Activated T-helper 17 cell treated with anti-CD3 and anti-CD28 coated beads, Interleukin-2, amount 50 U/mL, for 72 hours (primary cell): ENCODE measurements around the gene MEMO1. TPM values are rescaled to one million over a fixed set of nuclear protein-coding genes. Genes with fewer than 3 reads are reported as not detected.
"Not testable (repeated sequence)": the region's sequence is repeated elsewhere in the genome, so short reads cannot be mapped to it uniquely, and the experiment has no call there.

Experiments used
- ATAC-seq: fragments of 150-1000 bp; cut with Tn5 transposase; replicated peaks from 2 replicates; pipeline ENCODE4 v1.10.0; 2021; ENCODE audit warnings: mild to moderate bottlenecking, moderate library complexity
- H3K27ac Mint-ChIP-seq: one replicate; pipeline ENCODE4 v1.8.0; 2022; ENCODE audit warnings: mixed read lengths
- H3K27me3 Mint-ChIP-seq: one replicate; pipeline ENCODE4 v1.8.0; 2022; ENCODE audit warnings: mixed read lengths
- H3K36me3 Mint-ChIP-seq: one replicate; pipeline ENCODE4 v1.8.0; 2022; ENCODE audit warnings: low read depth, mild to moderate bottlenecking, mixed read lengths
- H3K4me1 Mint-ChIP-seq: one replicate; pipeline ENCODE4 v1.8.0; 2022; ENCODE audit warnings: mixed read lengths
- H3K4me3 Mint-ChIP-seq: one replicate; pipeline ENCODE4 v1.8.0; 2022; ENCODE audit warnings: mild to moderate bottlenecking, mixed read lengths
- H3K9me3 Mint-ChIP-seq: one replicate; pipeline ENCODE4 v1.8.0; 2022; ENCODE audit warnings: mixed read lengths
- total RNA-seq, 2 donors: library from RNA; stranded (reverse); gene quantifications; one replicate each; pipeline ENCODE4 v1.2.3, GENCODE V29; 2022

Gene MEMO1
- total RNA-seq, 2 donors from 2014 or later: 44.8 to 74.1 TPM

- Mint-ChIP-seq H3K27ac (no peak overlapping the region), H3K9me3 (no peaks in the 10 kb centered on the region), H3K36me3 (peaks cover 37% of the 10 kb centered on the region), H3K4me1 (no peaks in the 10 kb centered on the region), H3K27me3 (no peaks in the 10 kb centered on the region), H3K4me3 (no peak overlapping the region)
- no peak for ATAC-seq
These were observed 121.8 kb downstream of the MEMO1 start for GRCh38 chr2:31889044-31889443.

DNA sequence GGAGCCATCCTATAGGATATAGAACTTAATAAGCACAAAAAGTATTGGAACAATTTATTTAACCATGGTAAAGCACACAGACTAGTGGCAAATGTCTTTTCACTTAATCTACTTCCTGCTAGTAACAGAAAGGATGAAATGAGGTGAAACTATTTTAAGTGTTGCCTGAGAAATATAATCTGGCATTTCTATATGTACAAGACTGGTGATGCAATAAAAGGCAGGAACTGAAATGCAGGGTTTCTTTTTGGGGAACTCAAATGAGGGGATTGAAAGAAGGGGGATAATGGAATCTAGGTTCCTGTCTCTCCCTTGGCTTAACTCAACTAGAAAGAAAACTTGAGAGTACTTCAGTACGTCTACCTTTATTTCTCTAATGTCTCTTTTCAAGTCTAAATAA lies 122.3 kb downstream of the MEMO1 start:
- no peak overlapping the region for H3K4me3 Mint-ChIP-seq
- no peak overlapping the region for H3K27ac Mint-ChIP-seq
- no peaks in the 10 kb centered on the region for H3K4me1 Mint-ChIP-seq
- ATAC-seq: no peak
- no peaks in the 10 kb centered on the region for H3K27me3 Mint-ChIP-seq
- H3K9me3 Mint-ChIP-seq: no peaks in the 10 kb centered on the region
- peaks cover 32% of the 10 kb centered on the region for H3K36me3 Mint-ChIP-seq

DNA sequence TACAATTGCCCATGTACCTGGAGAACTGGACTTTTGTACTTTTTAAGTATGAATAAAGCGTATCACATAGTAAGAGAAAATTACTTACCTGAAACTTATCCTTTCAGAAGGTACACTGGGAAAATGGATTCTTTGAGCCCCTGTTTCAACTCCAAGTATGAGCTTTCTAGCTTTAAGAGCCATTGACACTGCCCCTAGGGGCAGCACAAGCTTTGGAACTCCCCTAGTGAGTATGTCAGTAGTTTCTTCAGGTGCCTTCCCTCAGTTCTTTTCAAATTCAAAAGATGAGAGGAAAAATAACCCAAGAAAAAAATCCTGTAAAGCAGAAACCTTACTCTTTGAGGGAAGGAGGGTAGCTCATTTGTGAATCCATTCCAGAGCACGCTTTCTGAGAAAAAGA lies 124.1 kb downstream of the MEMO1 start:
- Mint-ChIP-seq H3K36me3 (peaks cover 24% of the 10 kb centered on the region), H3K4me1 (no peaks in the 10 kb centered on the region), H3K27ac (no peak overlapping the region), H3K4me3 (no peak overlapping the region), H3K27me3 (no peaks in the 10 kb centered on the region), H3K9me3 (no peaks in the 10 kb centered on the region)
- ATAC-seq: no peak

GRCh38 chr2:31877008-31877407 lies 133.8 kb downstream of the MEMO1 start:
- Mint-ChIP-seq H3K9me3 (no peaks in the 10 kb centered on the region), H3K36me3 (peaks cover 29% of the 10 kb centered on the region), H3K27me3 (no peaks in the 10 kb centered on the region), H3K4me1 (no peaks in the 10 kb centered on the region), H3K4me3 (no peak overlapping the region), H3K27ac (no peak overlapping the region)
- no peak for ATAC-seq

- Mint-ChIP-seq H3K9me3 (no peaks in the 10 kb centered on the region), H3K4me1 (no peaks in the 10 kb centered on the region), H3K27me3 (no peaks in the 10 kb centered on the region), H3K4me3 (no peak overlapping the region), H3K36me3 (peaks cover 21% of the 10 kb centered on the region), H3K27ac (no peak overlapping the region)
- no peak for ATAC-seq
These were observed 136.7 kb downstream of the MEMO1 start for GRCh38 chr2:31874071-31874470.

- no peak overlapping the region for H3K4me3 Mint-ChIP-seq
- no peak overlapping the region for H3K27ac Mint-ChIP-seq
- H3K4me1 Mint-ChIP-seq: no peaks in the 10 kb centered on the region
- no peak for ATAC-seq
- no peaks in the 10 kb centered on the region for H3K27me3 Mint-ChIP-seq
- no peaks in the 10 kb centered on the region for H3K9me3 Mint-ChIP-seq
- peaks cover 38% of the 10 kb centered on the region for H3K36me3 Mint-ChIP-seq
These were observed 145.6 kb downstream of the MEMO1 start for GRCh38 chr2:31865215-31865614.

DNA sequence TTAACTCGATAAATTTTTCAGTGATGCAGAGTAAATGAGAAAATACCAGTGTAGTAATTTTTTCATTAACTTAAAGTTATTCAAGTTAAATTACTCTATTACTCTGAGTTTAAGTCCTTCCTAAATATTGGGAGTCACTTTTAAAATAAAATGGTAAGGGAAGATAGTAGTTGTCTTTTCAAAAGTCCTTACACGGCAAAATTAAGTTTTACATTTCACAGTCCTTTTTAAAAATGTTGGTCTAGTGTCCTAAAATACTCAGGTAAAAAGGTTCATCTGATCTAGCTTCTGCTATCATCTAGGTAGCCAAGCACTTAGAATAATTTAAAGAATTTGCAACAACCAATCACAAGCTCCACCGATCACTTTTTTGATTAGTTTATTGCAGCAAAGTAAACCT lies 146.9 kb downstream of the MEMO1 start:
- H3K36me3 Mint-ChIP-seq: peaks cover 29% of the 10 kb centered on the region
- ATAC-seq: no peak

GRCh38 chr2:31863015-31863656 lies 147.7 kb downstream of the MEMO1 start:
- H3K4me3 Mint-ChIP-seq, ATAC-seq, H3K27me3 Mint-ChIP-seq, H3K4me1 Mint-ChIP-seq, H3K9me3 Mint-ChIP-seq, H3K27ac Mint-ChIP-seq: not testable (repeated sequence)
- peaks cover 25% of the 10 kb centered on the region for H3K36me3 Mint-ChIP-seq

More for the DNA sequence above, 146.9 kb downstream of the MEMO1 start:
- H3K9me3 Mint-ChIP-seq: no peaks in the 10 kb centered on the region
- H3K27ac Mint-ChIP-seq: no peak overlapping the region
- no peaks in the 10 kb centered on the region for H3K4me1 Mint-ChIP-seq
- no peaks in the 10 kb centered on the region for H3K27me3 Mint-ChIP-seq
- no peak overlapping the region for H3K4me3 Mint-ChIP-seq

DNA sequence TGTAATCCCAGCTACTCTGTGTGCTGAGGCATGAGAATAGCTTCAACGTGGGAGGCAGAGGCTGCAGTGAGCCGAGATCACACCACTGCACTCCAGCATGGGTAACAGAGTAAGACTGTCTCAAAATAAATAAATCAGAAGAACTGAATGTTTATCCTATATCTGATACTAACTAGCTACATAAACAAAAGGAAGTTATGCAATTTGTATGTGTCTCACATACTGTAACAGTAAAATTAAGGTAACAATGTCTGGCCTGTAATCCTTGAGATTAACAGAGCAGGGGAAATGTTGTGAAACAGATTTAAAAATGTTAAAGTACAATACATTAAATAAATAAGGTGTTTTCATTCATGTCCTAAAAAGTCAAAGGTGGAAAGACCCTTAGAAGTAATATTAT lies 150.8 kb downstream of the MEMO1 start:
- Mint-ChIP-seq H3K4me3 (no peak overlapping the region), H3K9me3 (no peaks in the 10 kb centered on the region), H3K4me1 (no peaks in the 10 kb centered on the region), H3K36me3 (peaks cover 13% of the 10 kb centered on the region), H3K27me3 (no peaks in the 10 kb centered on the region), H3K27ac (no peak overlapping the region)
- ATAC-seq: no peak

DNA sequence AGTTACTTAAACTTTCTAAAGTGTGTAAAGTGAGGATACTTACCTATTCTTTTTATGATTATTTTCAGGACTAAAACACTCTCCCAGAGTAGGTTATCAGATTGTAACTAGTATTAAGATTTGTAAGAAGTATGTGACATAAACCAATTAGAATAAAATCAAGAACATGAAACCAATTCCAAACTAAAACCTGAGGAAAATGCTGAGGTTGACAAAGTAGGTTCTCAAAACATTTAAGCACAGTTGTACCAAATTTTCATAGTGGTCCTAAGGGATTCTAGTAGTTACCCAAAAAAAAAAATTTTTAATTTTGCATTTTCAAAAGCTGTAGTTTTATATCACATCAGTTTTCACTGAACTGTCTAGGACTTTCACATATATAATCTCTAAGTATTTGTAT lies 157.3 kb downstream of the MEMO1 start:
- Mint-ChIP-seq H3K27me3 (no peaks in the 10 kb centered on the region), H3K4me3 (no peak overlapping the region), H3K36me3 (peaks cover 11% of the 10 kb centered on the region), H3K27ac (no peak overlapping the region), H3K9me3 (no peaks in the 10 kb centered on the region), H3K4me1 (no peaks in the 10 kb centered on the region)
- ATAC-seq: no peak

- not testable (repeated sequence) for ATAC-seq, H3K27ac Mint-ChIP-seq, H3K27me3 Mint-ChIP-seq, H3K36me3 Mint-ChIP-seq, H3K4me3 Mint-ChIP-seq, H3K9me3 Mint-ChIP-seq, H3K4me1 Mint-ChIP-seq
These were observed 168.7 kb downstream of the MEMO1 start for GRCh38 chr2:31842150-31842549.

DNA sequence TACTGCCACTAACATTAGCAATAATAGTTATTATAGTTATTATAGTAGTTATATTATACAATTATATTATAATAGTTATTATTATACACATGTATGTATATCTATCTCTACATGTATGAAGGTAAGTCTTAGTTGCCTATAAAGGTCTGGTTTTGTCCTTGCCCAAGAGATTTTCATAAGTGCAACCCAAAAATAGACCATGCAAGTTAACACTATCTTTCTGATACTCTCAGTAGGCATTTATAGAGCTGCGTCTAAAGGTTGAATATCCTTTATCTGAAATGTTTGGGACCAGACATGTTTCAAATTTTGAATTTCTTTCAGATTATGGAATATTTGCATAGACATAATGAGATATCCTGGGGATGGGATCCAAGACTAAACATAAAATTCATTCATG lies 175.4 kb downstream of the MEMO1 start:
- no peak overlapping the region for H3K4me3 Mint-ChIP-seq
- H3K36me3 Mint-ChIP-seq: no peaks in the 10 kb centered on the region
- peaks cover 3% of the 10 kb centered on the region for H3K27me3 Mint-ChIP-seq
- H3K27ac Mint-ChIP-seq: no peak overlapping the region
- H3K9me3 Mint-ChIP-seq: peaks cover 7% of the 10 kb centered on the region
- ATAC-seq: no peak
- H3K4me1 Mint-ChIP-seq: no peaks in the 10 kb centered on the region

GRCh38 chr2:31832363-31832762 lies 178.4 kb downstream of the MEMO1 start:
- no peak for ATAC-seq
- H3K4me3 Mint-ChIP-seq: no peak overlapping the region
- no peaks in the 10 kb centered on the region for H3K4me1 Mint-ChIP-seq
- peaks cover 15% of the 10 kb centered on the region for H3K27me3 Mint-ChIP-seq
- no peaks in the 10 kb centered on the region for H3K36me3 Mint-ChIP-seq
- H3K9me3 Mint-ChIP-seq: peaks cover 22% of the 10 kb centered on the region
- H3K27ac Mint-ChIP-seq: no peak overlapping the region

DNA sequence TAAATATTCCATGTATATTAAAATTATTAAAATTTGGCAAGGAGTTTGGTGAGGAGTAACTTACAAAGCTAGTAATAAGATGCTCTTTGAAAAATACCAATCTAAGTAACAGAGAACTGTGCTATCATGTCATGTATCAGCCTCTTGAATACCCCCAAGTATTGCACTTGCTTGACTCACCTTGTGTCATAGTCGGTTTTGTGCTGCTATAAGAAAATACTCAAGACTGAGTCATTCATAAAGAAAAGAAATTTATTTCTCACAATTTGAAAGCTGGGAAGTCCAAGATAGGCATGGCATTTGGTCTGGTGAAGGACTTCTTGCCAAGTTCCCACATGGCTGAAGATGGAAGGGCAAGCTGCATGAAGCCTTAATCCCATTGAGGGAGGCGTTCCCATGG lies 179.2 kb downstream of the MEMO1 start:
- no peak overlapping the region for H3K27ac Mint-ChIP-seq
- no peaks in the 10 kb centered on the region for H3K4me1 Mint-ChIP-seq
- H3K9me3 Mint-ChIP-seq: peaks cover 23% of the 10 kb centered on the region
- ATAC-seq: no peak
- no peak overlapping the region for H3K4me3 Mint-ChIP-seq
- H3K27me3 Mint-ChIP-seq: peaks cover 15% of the 10 kb centered on the region
- H3K36me3 Mint-ChIP-seq: no peaks in the 10 kb centered on the region

DNA sequence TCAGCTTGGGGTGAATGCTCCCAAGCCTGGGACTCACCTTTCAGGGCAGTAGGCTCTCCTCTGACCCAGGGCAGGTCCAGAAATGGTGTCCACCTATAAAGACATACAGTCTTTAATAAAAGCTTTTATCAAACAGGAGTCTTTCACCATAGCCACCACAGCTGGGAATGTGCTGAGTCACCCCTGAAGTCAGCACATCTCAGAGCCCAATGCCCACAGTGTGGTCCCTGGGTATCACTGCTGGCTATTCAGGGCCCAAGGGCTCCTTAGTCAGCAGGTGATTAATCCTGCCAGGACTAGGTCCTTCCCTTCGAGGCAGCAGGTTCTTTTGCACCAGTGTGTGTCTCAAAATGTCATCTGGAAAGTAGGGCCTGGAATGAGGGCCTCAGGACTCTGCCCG lies 181.9 kb downstream of the MEMO1 start:
- Mint-ChIP-seq H3K36me3 (no peaks in the 10 kb centered on the region), H3K4me1 (no peaks in the 10 kb centered on the region), H3K9me3 (peaks cover 27% of the 10 kb centered on the region), H3K4me3 (no peak overlapping the region), H3K27ac (no peak overlapping the region), H3K27me3 (peaks cover 15% of the 10 kb centered on the region)
- no peak for ATAC-seq

DNA sequence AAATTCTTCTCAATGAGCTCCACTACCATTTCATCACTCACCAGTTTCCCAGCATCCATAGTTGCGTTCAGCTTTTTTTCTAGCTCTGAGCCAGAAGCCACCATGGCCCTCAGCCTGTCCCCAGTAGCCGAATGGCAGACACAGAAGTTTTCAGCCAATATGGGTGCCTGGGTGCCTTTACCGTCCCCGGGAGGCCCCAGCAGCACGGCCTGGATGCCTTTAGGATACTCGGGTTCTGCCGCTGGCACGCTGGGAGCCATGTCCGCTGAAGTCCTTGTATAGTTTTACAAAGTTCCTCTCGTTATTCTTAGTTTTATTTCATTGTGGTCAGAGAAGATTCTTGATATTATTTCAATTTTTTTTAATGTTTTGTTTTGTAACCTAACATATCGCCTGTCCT lies 187.2 kb downstream of the MEMO1 start:
- H3K9me3 Mint-ChIP-seq: peaks cover 33% of the 10 kb centered on the region
- no peak for ATAC-seq
- no peaks in the 10 kb centered on the region for H3K4me1 Mint-ChIP-seq
- no peak overlapping the region for H3K4me3 Mint-ChIP-seq
- no peaks in the 10 kb centered on the region for H3K36me3 Mint-ChIP-seq
- H3K27ac Mint-ChIP-seq: no peak overlapping the region
- H3K27me3 Mint-ChIP-seq: peaks cover 7% of the 10 kb centered on the region
